Superior temporal gyrus (tissue), 1 donor: ENCODE results near the gene LRRC17.

ENCODE experiments used
- DNase-seq: peaks from one replicate; pipeline ENCODE4 v3.0.0-alpha.2; 2016; ENCODE audit errors: extremely low spot score

Gene LRRC17

DNA sequence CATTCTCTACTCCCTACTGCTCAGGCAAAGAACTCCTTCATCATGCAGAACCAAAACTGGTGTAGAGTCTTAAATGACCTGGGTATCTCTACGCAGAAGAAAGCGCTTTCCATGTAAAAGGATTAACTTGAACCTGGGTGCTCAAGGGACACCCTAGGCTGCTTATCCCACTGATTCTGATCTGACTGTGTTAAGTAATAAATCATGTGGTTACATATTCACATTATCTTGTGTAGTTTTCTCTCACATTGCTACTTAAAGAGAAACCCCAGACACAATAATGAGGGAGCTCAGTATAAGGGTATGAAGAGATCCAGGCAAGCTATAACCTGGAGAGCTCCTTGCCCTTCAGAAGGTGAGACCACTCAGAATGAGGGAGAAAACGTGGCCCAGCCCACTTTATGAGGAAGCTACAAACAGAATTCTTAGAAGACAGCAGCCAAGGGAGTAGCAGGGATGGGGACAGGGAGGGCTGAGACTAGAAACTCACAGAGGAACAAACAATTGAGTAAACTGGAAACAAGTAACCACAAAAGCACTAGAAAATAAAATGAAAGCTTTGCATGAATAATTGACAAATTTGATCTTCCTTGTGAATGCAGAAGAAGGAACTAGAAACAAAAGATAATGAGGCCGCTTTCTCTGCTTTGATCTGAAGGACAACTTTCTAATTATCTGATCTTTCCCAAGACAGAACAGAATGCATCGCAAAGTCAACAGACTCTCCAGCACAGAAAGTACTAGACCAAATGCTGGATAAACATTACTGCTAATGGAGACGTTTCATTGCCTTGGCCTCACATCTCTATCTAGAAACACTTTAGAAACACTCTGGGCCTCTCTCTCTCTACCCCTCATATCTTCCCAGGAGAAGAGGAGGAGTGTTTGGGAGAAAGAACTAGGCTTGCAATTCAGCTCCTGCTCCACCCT, 76.1 kb downstream of the LRRC17 start:
- no peak for DNase-seq

DNA sequence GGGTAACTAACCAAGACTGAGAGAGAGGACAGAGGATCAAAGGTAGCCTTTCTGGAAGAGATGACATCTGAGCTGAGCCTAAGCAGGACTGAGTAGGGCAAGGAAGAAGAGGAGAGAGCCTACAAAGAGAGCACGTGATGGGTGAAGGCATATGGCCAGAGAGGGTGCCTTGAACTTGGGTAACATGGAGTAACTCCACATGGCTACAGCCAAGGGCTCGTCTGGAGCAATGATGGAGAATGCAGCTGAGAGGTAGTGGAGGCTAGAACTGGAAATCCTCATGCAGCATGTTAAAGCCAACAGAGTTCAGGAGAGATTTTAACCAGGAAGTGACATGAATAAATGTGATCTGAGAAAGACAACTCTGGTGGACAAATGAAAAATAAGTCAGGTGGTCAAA, 77.8 kb downstream of the LRRC17 start:
- DNase-seq = no peak

GRCh38 chr7:102991077-102991539, 78.3 kb downstream of the LRRC17 start:
- DNase-seq = no peak

DNA sequence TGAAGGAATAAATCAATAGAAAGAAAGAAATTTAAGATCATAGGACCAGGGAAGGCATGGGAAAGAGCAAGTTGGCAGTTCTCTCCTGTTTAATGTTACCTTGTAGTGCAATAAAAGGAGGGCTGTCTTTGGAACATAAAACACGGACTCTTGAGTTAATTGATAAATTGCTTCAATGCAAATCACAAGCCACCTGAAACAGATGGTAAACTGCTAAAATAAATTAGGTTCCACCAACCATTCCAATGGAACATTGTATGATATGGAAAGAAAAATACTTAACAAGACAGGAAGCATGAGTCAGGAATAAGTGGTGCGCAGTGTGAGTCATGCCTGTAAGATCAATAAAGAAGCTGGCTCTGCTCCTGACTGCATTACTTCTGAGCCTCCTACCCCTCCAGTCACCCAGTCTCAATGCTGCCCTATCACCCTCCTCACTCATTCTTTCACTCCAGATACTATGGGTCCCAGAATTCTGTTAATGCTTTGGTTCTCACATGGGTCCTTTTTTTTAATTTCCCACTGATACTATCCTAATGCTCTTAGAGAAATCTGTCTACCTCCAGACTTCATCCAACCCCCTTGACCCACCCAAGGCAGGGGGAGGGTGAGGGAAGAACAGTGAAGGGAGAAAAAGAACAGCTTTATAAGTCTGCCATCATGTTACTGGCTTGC, 78.9 kb downstream of the LRRC17 start:
- DNase-seq = peak; percentile 22

GRCh38 chr7:102992509-102992937, 79.7 kb downstream of the LRRC17 start:
- DNase-seq = no peak

- DNase-seq = peak; percentile 64
Observed at GRCh38 chr7:102992938-102993717, 80.3 kb downstream of the LRRC17 start.

- peak; percentile 63 for DNase-seq
Observed at GRCh38 chr7:102993718-102994029, 80.9 kb downstream of the LRRC17 start.

DNA sequence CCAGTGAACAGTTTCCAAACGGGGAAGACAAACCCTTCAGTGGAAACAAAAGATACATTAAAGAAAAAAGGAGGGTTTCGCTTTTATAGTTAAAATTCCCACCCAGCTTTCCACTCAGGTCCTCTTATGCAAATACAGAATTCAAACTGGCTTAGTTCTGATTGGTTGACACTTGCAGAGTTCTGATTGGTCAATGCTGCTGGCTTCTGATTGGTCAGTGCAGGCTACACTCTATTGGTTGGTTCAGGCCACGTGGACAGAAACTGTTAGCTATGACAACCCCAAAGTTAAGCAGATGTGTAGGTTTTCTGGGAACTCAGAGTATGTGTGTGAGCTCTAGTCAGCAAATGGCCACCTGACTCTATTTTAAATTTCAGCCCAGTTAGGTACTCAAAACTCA, 81.8 kb downstream of the LRRC17 start:
- no peak for DNase-seq
